ENCODE results near the gene ANXA6.
"Not testable (repeated sequence)": the region's sequence is repeated elsewhere in the genome, so short reads cannot be mapped to it uniquely, and the experiment has no call there.

The ANXA6 gene

DNA sequence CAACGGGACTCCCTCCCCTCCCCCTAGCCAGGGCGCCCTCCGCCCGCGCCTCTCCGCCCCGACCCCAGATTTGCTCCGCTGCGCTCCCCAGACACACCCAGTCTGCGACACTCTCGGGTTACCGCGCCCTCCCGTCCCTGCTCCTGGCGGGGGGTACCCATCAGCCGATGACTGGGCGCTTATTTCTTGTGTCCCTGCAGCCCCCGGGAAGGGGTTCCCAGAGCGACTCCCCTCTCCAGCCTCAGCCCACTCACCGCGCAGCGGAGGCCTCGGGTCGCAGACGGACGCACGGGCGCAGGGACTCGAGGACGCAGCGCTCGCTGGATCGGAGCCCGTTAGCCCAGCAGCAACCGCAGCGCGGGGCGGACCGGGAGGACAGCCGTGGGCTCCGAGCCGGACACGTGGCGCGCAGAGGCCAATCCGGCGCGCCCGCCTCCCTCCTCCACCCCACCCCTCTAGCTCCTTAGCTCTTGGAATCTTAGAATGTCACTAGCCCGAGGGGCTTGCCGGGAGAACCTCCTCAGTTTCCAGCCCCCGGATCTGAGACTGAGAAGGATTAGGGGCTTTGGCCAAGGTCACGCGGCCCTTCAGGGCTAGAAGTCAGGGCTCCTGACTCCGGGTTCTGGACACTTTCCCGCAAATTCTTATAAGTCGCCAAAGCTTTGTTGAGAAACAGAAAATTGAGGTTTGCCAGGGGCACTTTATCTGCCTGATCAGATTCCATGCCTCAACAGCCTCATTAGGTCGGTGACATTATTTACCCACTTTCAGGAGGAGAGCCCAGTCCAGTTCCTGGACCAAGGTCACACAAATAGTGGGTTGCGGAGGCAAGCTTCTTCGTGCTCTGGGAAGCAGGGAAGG lies at the start of gene ANXA6:
TSS of gene ANXA6 (minus strand) at position 354 of the 861 bp plus-strand sequence. CDS start 9,878 bp downstream, outside the sequence.
- Mint-ChIP-seq H3K4me1 (peaks cover 50% of the 10 kb centered on the region), H3K4me3 (peak within 1 kb of the TSS; percentile 95), H3K27ac (peak within 1 kb of the TSS; percentile 96), H3K9me3 (no peaks in the 10 kb centered on the region), H3K36me3 (ENCODE audit: low read depth) (peaks cover 19% of the 10 kb centered on the region), H3K27me3 (no peaks in the 10 kb centered on the region)
- ATAC-seq (peak; percentile 56), DNase-seq (peak; percentile 77)

DNA sequence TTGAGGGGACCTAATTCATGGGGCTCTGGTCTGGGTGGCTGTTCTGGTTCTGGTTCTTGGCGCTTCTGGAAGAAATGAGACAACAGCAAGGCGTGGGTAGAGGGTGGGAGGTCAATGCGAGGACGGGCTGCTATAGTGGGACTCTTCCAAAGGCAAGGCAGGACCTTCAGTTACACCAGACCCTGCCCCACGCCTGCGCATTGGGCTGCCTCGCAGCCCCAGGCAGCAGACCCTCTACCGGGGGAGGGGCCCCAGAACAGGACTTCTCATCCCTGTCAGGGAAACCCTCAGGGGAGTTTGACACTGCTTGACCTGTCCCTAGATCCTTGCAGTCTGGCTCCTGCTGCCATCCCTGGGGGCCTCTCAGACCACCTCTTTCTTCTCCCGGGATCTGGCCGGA lies 47.8 kb upstream of the ANXA6 start:
- H3K27me3 Mint-ChIP-seq = no peaks in the 10 kb centered on the region
- peaks cover 73% of the 10 kb centered on the region for H3K4me1 Mint-ChIP-seq
- no peak for ATAC-seq
- peak overlapping the region; percentile 72 for H3K27ac Mint-ChIP-seq
- peaks cover 13% of the 10 kb centered on the region for H3K36me3 Mint-ChIP-seq (ENCODE audit: low read depth)
- no peak overlapping the region for H3K4me3 Mint-ChIP-seq
- no peak for DNase-seq
- no peaks in the 10 kb centered on the region for H3K9me3 Mint-ChIP-seq

DNA sequence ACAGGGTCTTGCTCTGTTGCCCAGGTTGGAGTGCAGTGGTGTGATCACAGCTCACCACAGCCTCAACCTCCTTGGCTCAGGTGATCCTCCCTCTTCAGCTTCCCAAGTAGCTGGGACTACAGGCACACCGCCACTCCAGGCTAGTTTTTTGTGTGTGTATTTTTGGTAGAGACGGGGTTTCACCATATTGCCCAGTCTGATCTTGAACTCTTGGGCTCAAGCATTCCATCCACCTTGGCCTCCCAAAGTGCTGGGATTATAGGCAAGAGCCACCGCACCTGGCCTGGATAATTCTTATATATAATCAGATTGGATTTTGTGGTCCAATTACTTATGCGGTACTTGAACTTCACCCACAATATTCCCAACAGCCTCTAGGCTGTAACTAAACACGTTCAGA lies 46.5 kb upstream of the ANXA6 start:
- Mint-ChIP-seq H3K27ac (no peak overlapping the region), H3K9me3 (no peaks in the 10 kb centered on the region), H3K36me3 (ENCODE audit: low read depth) (peaks cover 13% of the 10 kb centered on the region), H3K27me3 (no peaks in the 10 kb centered on the region), H3K4me3 (no peak overlapping the region), H3K4me1 (peaks cover 61% of the 10 kb centered on the region)
- no peak for ATAC-seq
- no peak for DNase-seq

DNA sequence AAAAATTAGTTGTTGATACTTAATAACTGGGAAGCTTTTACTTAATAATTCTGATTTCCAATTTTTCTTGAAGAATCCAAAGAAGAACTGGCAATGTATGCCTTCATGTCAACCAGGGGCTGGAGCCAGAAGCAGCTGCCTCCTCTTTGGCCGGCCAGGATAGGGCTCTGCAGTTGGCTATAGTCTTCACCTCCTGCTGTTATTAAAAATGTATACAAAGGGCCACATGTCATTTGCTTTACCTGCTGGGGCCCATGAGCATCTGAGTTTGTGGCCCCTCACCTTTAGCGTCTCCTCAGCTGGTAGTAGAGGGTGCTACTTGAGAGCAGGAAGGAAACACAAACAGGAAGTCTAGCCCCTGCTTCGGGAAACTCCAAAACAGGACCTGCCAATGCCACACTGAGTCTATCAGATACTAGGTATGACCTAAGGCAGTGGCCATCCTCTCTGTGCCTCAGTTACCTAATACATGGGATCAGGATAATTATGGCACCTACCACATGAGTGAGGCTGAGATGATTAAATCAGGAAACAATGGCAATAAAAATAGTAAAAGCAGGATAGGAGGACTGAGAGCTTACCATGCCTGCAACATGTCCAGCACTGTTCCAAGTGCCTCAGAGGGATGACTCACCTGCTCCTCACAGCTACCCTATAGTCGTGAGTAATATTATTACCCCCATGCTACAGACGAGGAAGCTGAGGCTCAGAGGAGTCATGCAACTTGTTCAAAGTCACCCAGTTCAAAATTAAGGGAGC lies 45.0 kb upstream of the ANXA6 start:
- peak overlapping the region; percentile 79 for H3K27ac Mint-ChIP-seq
- H3K27me3 Mint-ChIP-seq = no peaks in the 10 kb centered on the region
- H3K36me3 Mint-ChIP-seq (ENCODE audit: low read depth) = peaks cover 20% of the 10 kb centered on the region
- peaks cover 53% of the 10 kb centered on the region for H3K4me1 Mint-ChIP-seq
- peak; percentile 46 for DNase-seq
- peak overlapping the region; percentile 25 for H3K4me3 Mint-ChIP-seq
- peak; percentile 100 for ATAC-seq
- no peaks in the 10 kb centered on the region for H3K9me3 Mint-ChIP-seq

DNA sequence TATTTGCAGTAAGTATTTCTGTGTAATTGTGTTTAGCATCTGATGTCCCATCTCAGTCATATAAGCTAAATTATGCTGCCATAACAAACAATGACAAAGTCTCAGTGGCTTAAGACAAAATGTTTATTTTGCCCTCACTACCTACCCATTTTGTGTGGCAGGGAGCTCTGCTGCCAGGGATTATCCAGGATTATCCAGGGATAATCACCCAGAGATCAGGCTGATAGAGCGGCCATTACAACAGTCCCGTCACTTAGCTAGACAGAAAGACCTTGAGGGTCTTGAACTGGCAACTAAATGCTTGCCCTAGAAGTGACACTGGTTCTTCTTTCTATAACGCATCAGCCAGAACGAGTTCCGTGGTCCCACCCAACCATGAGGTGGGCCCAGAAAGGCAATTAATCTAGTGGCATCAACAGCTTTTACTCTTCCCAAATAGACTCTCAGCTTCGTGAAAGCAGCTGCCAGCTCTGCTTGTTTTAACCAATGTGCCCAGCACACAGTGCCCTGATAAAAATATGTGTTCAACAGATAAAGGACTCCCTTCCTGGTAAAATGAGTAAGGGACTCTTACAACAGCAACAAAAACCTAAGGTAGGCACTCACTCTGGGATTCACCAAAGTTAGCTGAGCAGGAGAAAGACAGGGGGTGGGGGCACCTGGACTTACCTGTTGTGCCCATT lies 43.5 kb upstream of the ANXA6 start:
- Mint-ChIP-seq H3K27me3 (no peaks in the 10 kb centered on the region), H3K36me3 (ENCODE audit: low read depth) (peaks cover 27% of the 10 kb centered on the region), H3K27ac (peak overlapping the region; percentile 15), H3K4me3 (no peak overlapping the region), H3K9me3 (no peaks in the 10 kb centered on the region), H3K4me1 (peaks cover 61% of the 10 kb centered on the region)
- DNase-seq (no peak), ATAC-seq (no peak)

DNA sequence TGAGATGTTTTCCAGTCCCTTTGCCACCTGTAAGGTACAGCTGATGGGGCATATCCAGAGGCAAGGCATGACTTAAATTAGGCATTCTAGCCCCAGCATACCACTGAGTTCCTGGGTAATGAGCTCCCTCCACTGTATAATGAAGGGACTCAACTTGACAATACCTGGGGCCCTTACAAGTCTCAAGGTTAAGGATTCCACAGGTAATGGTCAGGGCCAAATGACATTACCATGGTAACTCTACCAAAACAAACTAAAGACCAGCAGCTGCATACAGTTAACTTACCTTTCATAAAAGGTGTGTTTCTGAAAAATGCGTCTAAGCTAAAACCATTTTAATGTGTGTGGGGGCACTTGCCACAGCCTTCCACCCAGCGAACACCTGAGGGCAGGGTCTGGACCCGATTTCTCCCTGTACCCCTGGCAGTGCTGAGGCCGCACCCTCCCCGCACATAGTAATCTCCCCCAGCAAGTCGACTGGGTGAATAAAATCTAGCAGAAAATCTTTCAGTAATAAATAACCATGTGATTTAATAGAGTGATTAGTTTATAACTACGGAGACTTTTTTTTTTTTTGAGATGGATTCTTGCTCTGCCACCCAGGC lies 42.1 kb upstream of the ANXA6 start:
- DNase-seq (no peak), ATAC-seq (no peak)
- peak overlapping the region; percentile 22 for H3K27ac Mint-ChIP-seq
- peaks cover 36% of the 10 kb centered on the region for H3K36me3 Mint-ChIP-seq (ENCODE audit: low read depth)
- H3K4me3 Mint-ChIP-seq = no peak overlapping the region
- H3K4me1 Mint-ChIP-seq = peaks cover 61% of the 10 kb centered on the region
- no peaks in the 10 kb centered on the region for H3K27me3 Mint-ChIP-seq
- peaks cover 4% of the 10 kb centered on the region for H3K9me3 Mint-ChIP-seq

DNA sequence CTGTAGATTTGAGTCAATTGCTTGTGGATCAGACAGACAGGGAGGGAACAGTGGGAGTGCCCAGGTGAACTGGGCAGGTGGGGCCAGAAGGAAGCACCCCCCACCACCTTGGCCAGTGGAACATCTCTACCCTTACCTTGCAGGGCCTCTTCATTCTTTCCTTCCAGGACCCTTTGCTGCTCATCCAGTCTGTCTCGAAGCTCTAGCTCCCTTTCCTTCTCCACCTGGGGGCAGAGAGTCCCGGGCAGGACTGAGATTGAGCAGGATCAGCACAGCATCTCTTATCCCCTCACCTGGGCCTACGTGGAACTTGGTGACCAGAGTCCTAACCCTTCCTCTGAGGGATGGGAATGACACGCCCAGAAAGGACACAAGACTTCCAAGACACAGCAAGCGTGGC lies 41.3 kb upstream of the ANXA6 start:
- Mint-ChIP-seq H3K4me3 (no peak overlapping the region), H3K4me1 (peaks cover 65% of the 10 kb centered on the region), H3K36me3 (ENCODE audit: low read depth) (peaks cover 42% of the 10 kb centered on the region), H3K9me3 (peaks cover 4% of the 10 kb centered on the region), H3K27ac (no peak overlapping the region), H3K27me3 (no peaks in the 10 kb centered on the region)
- DNase-seq (no peak), ATAC-seq (no peak)

DNA sequence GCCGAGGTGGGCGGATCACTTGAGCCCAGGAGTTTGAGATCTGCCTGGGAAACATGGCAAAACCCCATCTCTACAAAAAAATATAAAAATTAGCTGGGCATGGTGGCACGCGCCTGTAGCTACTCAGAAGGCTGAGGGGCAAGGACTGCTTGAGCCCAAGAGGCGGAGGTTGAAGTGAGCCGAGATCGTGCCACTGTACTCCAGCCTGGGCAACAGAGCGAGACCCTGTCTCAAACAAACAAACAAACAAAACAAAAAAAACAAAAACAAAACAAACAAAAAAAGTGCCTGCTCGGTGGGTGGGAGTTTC lies 39.7 kb upstream of the ANXA6 start:
- H3K4me1 Mint-ChIP-seq = peaks cover 65% of the 10 kb centered on the region
- not testable (repeated sequence) for H3K27ac Mint-ChIP-seq, H3K4me3 Mint-ChIP-seq, ATAC-seq, H3K27me3 Mint-ChIP-seq, H3K9me3 Mint-ChIP-seq, DNase-seq
- peaks cover 49% of the 10 kb centered on the region for H3K36me3 Mint-ChIP-seq (ENCODE audit: low read depth)

DNA sequence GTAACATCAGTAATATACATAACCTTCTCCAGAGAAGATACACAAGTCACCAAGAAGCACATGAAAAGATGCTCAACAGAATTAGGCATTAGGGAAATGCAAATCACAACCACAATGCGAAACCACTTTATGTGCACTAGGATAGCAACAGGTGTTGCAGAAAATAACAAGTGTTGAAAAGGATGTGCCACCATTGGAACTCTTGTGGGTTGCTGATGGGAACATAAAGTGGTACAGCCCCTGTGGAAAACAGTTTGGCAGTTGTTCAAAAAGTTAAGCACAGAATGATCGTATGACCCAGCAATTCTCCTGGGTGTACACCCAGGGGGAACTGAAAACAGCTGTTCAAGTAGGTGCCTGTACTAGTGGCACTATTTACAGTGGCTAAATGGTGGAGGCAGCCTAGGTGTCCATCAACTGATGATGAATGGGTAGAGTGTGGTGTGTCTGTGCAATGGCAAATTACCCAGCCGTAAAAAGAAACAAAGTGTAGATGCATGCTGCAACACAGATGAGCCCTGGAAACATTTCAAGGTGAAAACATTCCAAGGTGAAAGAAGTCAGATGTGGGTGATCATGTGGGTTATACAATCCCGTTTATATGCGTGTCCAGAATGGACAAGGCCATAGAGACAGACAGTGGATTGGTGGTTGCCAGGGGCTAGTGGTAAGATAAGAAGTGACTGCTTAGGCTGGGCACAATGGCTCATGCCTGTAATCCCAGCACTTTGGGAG lies 39.1 kb upstream of the ANXA6 start:
- Mint-ChIP-seq H3K36me3 (ENCODE audit: low read depth) (peaks cover 53% of the 10 kb centered on the region), H3K4me3 (no peak overlapping the region), H3K27ac (peak overlapping the region; percentile 79), H3K4me1 (peaks cover 66% of the 10 kb centered on the region), H3K27me3 (no peaks in the 10 kb centered on the region), H3K9me3 (peaks cover 10% of the 10 kb centered on the region)
- ATAC-seq = peak; percentile 59
- DNase-seq = no peak

DNA sequence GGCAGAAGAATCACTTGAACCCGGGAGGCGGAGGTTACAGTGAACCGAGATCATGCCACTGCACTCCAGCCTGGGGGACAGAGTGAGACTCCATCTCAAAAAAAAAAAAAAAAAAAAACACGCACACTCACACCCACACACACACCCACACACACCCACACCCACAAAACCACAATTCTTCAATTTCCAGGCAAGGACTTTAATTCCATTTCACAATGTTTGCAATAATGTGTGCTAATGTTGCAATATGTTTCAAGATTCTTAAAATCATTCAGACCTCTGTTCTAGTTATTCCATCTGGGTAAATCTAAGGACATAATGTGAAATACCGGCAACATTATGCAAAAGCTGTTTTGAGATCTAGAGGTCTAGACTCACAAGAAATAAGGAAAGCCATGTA lies 38.0 kb upstream of the ANXA6 start:
- no peak for DNase-seq
- peaks cover 15% of the 10 kb centered on the region for H3K9me3 Mint-ChIP-seq
- H3K4me1 Mint-ChIP-seq = peaks cover 67% of the 10 kb centered on the region

DNA sequence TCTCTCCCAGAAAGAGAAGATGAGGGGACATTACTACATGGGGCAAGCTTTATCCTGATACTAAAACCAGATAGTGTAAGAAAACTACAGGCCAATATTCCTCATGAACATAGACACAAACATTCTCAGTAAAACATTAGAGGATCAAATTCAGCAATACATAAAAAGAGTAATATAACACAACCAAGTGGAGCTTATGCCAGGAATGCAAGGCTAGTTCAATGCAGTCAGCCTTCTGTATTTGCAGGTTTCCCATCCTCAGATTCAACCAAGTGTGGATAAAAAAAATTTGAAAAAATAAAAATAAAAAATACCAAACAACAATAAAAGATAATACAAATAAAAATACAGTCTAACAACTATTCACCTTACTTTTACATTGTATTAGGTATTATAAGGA lies 35.0 kb upstream of the ANXA6 start:
- Mint-ChIP-seq H3K27me3 (no peaks in the 10 kb centered on the region), H3K9me3 (peaks cover 32% of the 10 kb centered on the region), H3K4me1 (peaks cover 72% of the 10 kb centered on the region), H3K4me3 (no peak overlapping the region), H3K36me3 (ENCODE audit: low read depth) (peaks cover 70% of the 10 kb centered on the region), H3K27ac (no peak overlapping the region)
- no peak for DNase-seq
- no peak for ATAC-seq

More for the DNA sequence above, 38.0 kb upstream of the ANXA6 start:
- Mint-ChIP-seq H3K36me3 (ENCODE audit: low read depth) (peaks cover 53% of the 10 kb centered on the region), H3K27me3 (no peaks in the 10 kb centered on the region), H3K27ac (peak overlapping the region; percentile 79), H3K4me3 (peak overlapping the region; percentile 22)
- ATAC-seq = no peak

DNA sequence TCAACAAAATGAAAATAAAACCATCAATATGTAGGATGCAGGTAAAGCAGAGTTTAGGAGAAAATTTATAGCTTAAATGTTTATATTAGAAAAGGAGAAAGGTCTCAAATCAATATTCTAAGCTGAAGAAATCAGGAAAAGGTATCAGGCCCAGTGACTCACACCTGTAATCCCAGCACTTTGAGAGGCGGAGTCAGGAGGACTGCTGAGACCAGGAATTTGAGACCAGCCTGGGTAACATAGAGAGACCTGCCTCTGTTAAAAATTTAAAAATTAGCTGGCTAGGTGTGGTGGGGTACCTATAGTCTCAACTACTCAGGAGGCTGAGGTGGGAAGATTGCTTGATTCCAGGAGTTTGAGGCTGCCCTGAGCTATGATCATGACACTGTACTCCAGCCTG lies 34.1 kb upstream of the ANXA6 start:
- H3K4me3 Mint-ChIP-seq = no peak overlapping the region
- H3K27ac Mint-ChIP-seq = peak overlapping the region; percentile 34
- H3K4me1 Mint-ChIP-seq = peaks cover 64% of the 10 kb centered on the region
- peaks cover 32% of the 10 kb centered on the region for H3K9me3 Mint-ChIP-seq
- no peak for DNase-seq
- no peaks in the 10 kb centered on the region for H3K27me3 Mint-ChIP-seq
- no peak for ATAC-seq
- peaks cover 71% of the 10 kb centered on the region for H3K36me3 Mint-ChIP-seq (ENCODE audit: low read depth)

DNA sequence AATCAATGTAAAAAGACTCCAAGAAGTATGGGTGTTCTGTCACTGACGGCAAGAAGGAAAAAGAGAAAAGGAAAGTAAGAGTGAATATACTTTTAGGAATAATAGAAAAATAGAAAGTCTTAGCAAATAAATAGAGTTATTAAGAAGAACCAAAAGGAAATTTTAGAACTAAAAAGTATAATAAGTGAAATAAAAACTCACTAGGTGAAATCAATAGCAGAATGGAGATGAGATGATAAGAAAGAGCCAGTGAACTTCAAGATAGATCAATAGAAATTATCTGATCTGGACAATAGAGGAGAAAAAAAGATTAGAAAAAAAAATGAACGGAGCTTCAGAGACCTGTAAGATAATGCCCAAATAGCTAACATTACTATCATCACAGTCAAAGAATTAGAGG lies 31.6 kb upstream of the ANXA6 start:
- no peak overlapping the region for H3K4me3 Mint-ChIP-seq
- H3K4me1 Mint-ChIP-seq = peaks cover 43% of the 10 kb centered on the region
- H3K27ac Mint-ChIP-seq = no peak overlapping the region
- peaks cover 59% of the 10 kb centered on the region for H3K36me3 Mint-ChIP-seq (ENCODE audit: low read depth)
- ATAC-seq (no peak), DNase-seq (no peak)
- H3K27me3 Mint-ChIP-seq = no peaks in the 10 kb centered on the region
- H3K9me3 Mint-ChIP-seq = peaks cover 28% of the 10 kb centered on the region

DNA sequence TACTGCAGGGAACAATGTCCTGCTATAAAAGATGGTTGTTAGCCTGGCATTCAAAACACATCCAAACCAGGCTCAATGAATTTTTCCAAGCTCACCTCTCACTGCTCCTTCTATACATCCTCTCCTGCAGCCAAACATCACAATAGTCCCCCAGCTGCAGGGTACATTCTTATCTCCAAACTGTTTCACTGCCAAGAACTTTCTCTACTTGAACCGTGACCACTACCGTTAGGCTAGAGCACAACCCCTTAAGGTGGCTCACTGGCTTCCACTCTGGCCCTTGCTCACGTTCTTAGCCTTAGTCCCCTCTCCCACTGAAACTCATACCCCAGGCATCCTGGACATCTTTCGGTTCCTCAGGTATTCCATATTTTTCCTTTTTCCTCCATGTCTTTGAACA lies 29.0 kb upstream of the ANXA6 start:
- ATAC-seq (no peak), DNase-seq (no peak)
- Mint-ChIP-seq H3K4me3 (no peak overlapping the region), H3K27ac (peak overlapping the region; percentile 17), H3K9me3 (peaks cover 22% of the 10 kb centered on the region), H3K36me3 (ENCODE audit: low read depth) (peaks cover 40% of the 10 kb centered on the region), H3K27me3 (no peaks in the 10 kb centered on the region), H3K4me1 (peaks cover 27% of the 10 kb centered on the region)
